Choroid plexus epithelial cell (primary cell): Measurements from ENCODE around the gene ASF1B.
"Not testable (repeated sequence)": the region's sequence is repeated elsewhere in the genome, so short reads cannot be mapped to it uniquely, and the experiment has no call there.

Experiments used
- DNase-seq: peaks from one replicate; pipeline ENCODE4 v3.0.0-alpha.2; 2010; ENCODE audit warnings: low read depth
- H3K4me3 ChIP-seq: 2 replicates; pipeline ENCODE4 v1.5.1; 2011; ENCODE audit warnings: low read depth, mild to moderate bottlenecking, control low read depth, low read length, moderate library complexity
- CTCF ChIP-seq: conservative IDR thresholded peaks from 2 replicates; pipeline ENCODE4 v1.5.1; 2011; ENCODE audit warnings: low read depth, mild to moderate bottlenecking, control low read depth, inconsistent platforms, low read length, moderate library complexity

The ASF1B gene

DNA sequence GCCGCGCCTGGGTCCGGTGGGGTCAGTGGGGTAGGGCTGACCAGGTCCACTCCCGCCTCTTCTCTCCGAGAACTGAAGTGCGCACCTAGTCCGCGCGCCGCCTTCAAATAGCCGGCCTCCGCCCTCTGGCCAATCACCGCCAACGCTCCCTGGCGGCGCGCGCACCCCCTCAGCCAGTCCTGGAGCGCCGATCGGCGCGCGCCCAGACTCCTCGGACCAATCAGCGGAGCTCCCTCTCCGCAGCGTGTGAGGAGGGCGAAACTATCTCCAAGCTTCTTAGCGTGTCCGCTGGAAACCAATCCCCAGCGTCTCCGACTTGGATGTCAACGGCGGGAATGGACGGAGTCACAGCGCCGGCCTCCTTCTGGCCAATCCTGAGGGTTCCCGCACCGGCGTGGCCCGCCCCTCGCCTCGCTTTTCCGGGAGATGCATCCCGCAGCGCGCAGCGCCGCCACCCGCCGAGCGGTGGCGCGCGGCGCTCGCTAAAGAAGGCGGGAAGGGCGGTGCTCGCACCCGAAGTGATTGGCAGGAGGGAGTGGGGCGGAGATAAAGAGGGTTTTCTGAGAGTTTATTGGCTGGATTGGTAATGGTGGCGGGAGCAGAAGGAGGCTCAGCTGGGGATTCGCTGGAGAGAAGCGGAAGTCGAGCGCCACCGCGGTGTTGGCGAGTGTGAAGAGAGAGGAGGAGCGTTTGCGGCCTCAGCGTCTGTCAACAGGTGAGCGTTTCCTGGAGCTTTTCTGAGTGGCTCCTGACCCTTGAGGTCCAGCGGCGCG, at the start of gene ASF1B:
Gene ASF1B (minus strand): TSS at position 81 of the 773 bp plus-strand sequence. CDS start 133 bp downstream, outside the sequence.
- DNase-seq: peak; percentile 100
- H3K4me3 ChIP-seq: peak within 1 kb of the TSS; percentile 79
- peak; percentile 50 for TF ChIP-seq CTCF

DNA sequence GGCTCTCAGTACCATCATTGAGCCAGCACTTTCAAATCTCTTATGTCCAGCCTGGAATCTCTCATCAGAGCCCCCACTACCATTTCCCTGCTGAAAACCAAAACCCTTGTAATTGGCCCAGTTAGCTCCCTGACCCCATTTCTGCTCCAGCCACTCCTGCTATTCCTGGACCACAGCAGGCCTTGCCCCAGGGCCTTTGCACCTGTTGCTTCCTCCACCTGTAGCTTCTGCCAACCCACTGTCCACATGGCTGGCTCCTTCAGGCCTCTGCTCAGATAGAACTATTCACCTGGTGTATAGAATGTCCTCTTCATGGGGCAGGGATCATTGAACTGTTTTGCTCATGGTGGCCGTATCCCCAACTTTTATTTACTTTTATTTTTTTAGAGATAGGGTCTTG, 49.3 kb upstream of the ASF1B start:
- H3K4me3 ChIP-seq, DNase-seq: not testable (repeated sequence)

- no peak for DNase-seq
- no peak for TF ChIP-seq CTCF
Observed at GRCh38 chr19:14185158-14185557, 48.8 kb upstream of the ASF1B start.

GRCh38 chr19:14183741-14184350, 47.5 kb upstream of the ASF1B start:
- DNase-seq: no peak
- H3K4me3 ChIP-seq: no peak overlapping the region
- no peak for TF ChIP-seq CTCF

More at GRCh38 chr19:14185158-14185557, 48.8 kb upstream of the ASF1B start:
- no peak overlapping the region for H3K4me3 ChIP-seq

DNA sequence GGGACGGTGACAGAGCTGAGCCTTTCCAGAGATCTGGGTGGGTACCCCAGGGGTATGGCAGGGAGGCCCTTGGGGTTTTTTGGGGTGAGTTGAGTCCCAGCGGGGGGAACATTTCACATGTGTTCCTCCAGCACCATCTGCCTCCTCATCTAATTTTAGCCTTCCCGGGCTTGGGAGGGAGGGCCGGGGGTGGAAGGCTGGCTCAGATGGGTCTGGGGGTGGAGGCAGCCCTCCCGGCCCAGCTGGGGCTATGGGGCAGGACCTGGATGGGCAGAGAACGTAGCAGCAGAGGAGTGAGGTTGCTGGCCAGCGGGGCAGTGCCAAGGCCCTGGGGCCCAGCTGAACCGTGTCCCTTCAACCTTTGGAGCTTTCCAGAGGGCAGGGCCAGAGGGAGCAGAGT, 46.1 kb upstream of the ASF1B start:
- no peak for TF ChIP-seq CTCF
- H3K4me3 ChIP-seq: no peak overlapping the region
- DNase-seq: no peak

DNA sequence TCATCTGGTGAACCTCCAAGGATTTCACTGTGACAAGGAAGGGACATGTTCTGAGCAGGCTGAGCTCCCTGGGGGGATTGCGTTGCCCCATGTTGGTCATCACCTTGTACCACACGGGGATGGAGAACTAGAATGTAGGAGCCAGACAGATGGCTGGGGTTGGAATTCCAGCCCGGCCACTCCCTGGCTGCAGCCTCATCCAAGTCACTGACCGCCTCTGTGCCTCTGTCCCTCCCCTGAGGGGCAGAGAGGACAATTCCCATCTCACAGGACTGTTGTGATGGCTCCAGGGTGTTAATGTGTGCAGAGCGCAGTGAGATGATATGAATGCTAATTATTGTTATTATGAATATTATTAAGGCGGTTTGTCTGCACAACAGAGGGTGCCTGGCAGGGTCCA, 45.5 kb upstream of the ASF1B start:
- DNase-seq: no peak
- TF ChIP-seq CTCF: no peak
- H3K4me3 ChIP-seq: no peak overlapping the region

DNA sequence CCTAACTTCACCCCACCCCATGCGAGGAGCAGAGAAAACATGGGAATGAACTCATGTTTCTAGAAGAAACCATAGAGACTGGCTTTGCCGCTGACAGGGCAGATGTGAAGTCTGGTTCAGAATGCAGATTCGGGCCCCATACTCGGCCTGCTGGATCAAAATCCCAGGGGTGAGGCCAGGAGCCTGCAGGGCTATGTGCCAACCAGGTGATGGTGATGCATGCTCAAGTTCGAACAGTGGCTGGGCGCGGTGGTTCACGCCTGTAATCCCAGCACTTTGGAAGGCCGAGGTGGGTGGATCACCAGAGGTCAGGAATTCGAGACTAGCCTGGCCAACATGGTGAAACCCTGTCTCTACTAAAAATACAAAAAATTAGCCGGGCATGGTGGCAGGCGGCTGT, 44.8 kb upstream of the ASF1B start:
- not testable (repeated sequence) for DNase-seq, H3K4me3 ChIP-seq

DNA sequence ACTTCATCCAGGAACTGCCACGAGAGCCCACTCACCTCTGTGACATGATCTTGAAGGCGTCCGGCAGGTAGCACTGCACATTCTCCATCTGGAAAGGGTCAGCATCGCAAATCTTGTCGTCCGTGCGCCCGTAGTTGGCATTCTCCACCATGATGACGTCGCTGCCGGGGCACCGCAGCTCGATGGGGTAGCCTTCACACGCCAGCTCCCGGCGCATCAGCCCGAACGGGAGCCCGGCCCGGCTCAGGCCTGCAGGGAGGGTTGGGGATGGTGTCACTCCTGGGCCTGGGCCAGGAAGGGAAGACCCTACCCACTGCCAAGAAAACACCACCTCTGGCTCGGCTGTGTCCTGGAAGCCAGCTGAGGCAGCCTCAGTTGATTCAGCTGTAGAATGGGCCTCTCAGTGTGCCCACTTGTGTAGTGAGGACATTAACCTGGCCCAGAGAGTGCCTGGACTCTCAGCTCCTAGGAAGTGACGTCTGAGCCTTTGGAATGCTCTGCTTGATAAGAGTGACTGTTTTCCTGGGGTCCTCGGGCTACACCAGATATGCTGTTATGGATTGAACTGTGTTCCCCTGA, 41.2 kb upstream of the ASF1B start:
- no peak overlapping the region for H3K4me3 ChIP-seq
- no peak for TF ChIP-seq CTCF
- no peak for DNase-seq
